Renal pelvis (tissue), 4 donors: ENCODE data around the gene PLEKHA6. TPM values are rescaled to one million over a fixed set of nuclear protein-coding genes. Genes with fewer than 3 reads are reported as not detected.
A peak's percentile ranks its signal among the peaks of the same experiment; 100 is the strongest.

Experiments
- DNase-seq: peaks from one replicate; pipeline ENCODE4 v3.0.0-alpha.2; 2013
- polyA plus RNA-seq, 3 donors: library from polyadenylated mRNA; unstranded; fragments of 120-200 nt; gene quantifications; one replicate each; pipeline ENCODE4 v1.2.1, GENCODE V29; 2013; ENCODE audit not compliant: insufficient read length in 3 of 3

PLEKHA6 gene
- polyA plus RNA-seq, 3 donors = 50.3 to 61.9 (median 55.8) TPM

GRCh38 chr1:204192589-204193352 is 167.0 kb downstream of the PLEKHA6 start:
- DNase-seq = no peak

- no peak for DNase-seq
These were observed 167.7 kb downstream of the PLEKHA6 start for GRCh38 chr1:204192046-204192445.

- no peak for DNase-seq
These were observed 168.3 kb downstream of the PLEKHA6 start for GRCh38 chr1:204191456-204191855.

DNA sequence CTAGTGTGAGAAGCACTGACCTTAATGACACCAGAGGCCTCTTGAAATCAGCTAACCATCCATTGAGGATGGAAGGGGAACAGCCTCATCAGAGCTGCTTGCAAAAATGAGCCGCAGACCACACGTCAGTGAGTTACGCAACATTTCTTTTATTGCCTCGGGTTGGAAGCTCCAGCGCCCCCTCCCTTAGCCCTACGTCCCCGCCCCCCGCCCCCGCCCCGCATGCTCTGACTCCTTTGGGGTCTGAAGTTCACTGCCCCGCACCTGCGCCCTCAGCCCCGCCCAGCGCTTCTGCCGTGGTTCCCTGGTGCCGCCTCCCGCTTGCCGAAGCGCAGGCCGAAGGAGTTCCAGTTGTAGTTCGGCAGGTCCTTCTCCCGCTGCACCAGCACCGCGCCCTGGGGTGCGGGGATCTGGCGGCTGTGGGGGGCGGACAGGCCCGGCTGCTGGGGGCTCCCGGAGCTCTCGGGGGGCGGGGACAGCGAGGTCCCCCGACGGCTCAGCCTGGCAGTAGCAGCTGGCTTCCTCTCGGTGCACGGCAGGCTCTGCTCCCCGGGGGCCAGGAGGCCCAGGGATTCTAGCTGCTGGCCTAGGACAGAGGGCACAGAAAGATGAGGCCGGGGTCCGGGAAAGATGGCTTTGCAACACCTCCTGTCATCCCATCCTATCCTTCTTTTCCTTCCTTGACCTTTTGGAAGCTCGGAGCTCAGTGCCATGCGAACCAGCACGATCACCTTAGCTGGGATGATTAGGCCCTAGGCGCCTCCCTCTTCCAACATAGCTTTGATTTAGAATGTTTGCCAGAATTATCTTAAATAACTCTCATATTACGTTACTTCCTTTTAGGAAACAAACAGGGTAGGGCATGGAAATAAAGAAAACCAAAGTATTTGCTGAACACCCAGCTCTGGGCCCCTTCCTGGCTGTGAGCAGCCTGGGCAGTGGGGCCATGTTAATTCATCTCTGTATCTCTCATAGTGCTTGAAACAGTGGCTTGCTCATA is 169.2 kb downstream of the PLEKHA6 start:
- peak; percentile 43 for DNase-seq

DNA sequence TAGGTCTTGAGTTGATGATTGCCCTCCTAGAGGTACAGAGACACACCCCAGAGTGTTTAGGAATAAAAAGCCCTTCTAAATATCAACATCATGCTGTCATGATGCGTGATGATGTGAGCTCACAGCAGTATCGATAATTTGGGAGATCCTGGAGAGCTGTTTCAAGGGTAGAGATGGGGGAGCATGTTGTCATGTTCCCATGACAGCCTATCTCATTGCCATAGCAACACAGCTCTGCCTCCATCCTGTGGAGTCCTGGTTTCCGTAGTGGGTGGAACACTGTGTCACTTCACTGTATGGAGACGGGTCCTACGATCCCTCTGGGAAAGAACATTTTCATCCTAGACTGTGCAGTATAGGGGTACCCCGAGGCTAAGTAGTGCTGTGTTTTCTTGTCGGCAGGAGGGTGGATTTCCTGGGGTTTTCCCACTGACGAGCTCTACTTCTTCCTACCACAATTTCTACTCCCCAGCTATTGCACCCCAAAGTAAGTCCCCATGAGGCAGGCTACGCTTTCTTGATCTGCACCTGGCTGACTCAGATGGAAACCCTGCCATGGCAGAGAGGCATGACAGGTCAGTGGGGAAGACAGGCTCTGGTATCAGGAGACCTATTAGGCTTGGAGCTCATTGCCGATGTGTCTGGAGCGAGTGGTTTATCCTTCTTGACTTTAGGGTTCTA is 170.6 kb downstream of the PLEKHA6 start:
- DNase-seq = no peak

GRCh38 chr1:204186597-204186996 is 173.1 kb downstream of the PLEKHA6 start:
- DNase-seq = no peak

DNA sequence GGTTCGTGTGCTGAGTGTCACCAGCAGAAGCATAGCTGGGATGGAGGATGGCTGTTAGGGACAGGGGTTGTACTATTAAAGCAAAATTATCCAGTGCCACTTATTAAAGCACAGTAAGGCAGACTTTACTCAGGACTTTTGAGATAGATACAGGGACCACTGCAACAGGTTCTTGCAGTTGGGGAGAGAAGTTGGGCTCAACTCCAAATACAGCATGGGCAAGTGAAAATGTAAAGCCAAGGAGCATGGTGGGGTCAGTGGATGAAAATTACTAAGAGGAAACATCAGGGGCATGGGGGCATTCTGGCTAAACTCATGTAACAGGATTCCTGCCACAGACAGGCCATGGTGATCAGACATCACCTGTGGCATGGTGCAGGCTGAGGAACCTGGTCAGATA is 178.6 kb downstream of the PLEKHA6 start:
- no peak for DNase-seq

GRCh38 chr1:204180133-204180532 is 179.6 kb downstream of the PLEKHA6 start:
- no peak for DNase-seq

- DNase-seq = no peak
These were observed 181.0 kb downstream of the PLEKHA6 start for GRCh38 chr1:204178487-204179281.

- DNase-seq = no peak
These were observed 182.6 kb downstream of the PLEKHA6 start for GRCh38 chr1:204177133-204177532.

GRCh38 chr1:204176049-204176448 is 183.7 kb downstream of the PLEKHA6 start:
- no peak for DNase-seq

DNA sequence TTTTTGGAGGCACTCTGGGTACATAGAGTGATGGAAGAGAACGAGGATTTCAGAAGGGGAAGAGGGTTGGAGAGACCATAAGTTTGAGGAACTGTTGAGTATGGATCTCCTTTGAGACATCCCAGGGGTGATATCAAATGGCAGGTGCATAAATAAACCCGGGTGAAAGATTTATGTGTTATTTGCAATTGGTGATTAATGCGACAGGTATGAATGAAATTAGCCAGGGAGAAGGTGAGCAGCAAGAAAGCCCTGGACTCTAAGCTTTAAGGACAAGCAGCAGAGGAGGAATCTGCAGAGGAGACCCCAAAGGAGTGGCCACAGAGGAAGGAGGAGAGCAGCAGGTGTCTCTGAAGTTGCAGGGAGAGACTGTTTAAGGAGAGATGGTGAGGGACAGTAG is 184.8 kb downstream of the PLEKHA6 start:
- no peak for DNase-seq

DNA sequence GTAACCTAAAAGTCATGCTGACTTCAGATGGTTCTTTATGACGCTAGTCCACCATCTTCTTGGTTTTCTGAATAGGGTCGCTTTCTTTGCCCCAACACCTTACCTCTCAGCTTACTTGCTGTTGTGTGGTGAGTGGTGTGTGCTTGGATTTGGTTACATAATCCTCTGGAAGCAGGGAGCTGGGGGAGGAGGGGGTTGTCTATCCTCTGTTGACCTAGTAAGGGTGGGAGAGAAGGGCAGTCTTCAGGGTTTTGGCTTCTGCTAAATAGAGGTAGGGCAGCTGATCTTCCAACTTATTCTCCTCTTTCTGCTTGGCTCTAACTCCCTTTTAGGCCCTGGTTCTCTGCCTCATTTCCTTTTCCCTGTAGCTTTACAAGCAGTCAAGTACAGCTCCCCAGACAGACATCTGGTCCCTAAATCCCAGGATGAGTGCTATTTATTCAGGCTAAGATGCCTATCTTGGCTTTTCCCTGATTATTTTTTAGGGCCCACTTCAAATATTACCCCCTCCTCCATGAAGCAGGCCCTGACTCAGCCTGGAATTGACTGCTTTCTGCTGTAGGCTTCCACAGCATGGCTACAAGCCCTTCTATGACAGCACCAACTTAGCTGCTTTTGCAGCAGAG is 187.2 kb downstream of the PLEKHA6 start:
- no peak for DNase-seq

DNA sequence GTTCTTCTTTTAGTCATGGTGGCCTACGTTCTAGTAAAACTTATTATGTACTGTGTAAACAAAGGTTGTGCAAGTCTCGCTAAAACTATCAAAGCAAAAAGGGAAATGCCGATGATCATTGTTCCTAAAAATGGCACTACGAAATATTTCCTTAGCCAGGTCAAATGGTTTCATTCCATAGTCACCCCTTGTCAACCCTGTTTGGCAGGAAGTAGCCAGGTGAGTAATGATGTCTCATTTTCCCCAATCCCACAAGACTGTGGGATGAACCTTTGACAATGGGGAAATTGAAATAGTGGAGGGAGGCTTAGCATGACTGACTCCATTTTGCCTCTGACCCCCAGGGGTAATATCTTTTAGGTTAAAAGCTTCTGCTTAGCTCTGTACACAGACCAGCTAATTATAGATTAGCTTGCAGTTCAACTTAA is 188.0 kb downstream of the PLEKHA6 start:
- no peak for DNase-seq

DNA sequence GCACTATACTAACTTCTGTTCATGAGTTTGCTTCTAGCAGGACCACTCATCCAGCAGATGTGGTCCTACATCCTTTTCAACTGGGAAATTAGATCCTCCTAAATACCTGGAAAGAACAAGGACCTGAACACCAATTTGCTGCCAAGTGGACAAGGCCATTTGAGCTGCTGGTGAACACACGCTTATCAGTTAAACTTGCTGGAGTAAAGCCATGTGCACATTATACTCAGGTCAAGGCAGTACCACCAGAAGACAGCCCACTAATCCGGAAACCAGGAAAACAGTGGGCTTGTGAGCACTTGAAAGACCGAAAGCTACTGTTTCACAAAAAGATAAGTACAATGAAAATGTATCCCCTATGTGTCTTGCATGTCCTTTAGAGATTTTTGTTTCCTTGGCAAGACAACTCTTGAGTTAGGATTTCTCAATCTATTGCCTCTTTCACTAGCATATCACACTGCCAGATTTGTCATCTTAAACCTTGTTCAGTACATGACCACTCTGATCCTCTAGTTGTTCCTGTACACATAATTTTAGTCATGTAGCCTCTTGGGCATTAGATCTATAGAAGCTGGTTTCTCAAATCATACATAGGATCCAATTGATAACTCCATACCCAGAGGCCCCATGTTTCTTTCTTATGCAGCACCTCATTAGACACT is 189.1 kb downstream of the PLEKHA6 start:
- DNase-seq = no peak

DNA sequence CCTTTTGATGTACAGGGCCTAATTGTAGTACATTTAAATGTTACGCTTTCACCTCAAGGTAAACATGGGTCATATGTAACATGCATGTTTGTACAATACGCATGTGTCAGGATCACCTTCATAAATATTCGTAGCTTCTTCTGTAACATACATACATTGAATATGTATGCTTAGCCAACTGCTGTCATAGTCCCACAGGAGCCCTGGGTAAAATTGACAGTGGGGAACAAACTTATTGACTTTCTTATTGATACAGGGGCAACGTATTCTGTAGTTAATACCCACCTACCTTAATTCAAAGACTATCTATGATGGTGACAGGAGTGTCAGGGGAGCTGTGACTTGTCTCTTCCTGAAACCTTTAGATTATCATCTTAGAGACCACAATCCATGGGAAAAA is 189.9 kb downstream of the PLEKHA6 start:
- DNase-seq = no peak
